ENCODE data around the gene SPTBN2. TPM values are rescaled to one million over a fixed set of nuclear protein-coding genes. Genes with fewer than 3 reads are reported as not detected.

The SPTBN2 gene
- total and polyA plus RNA-seq, 2 of the 8 experiments (the other 6 are each of a cell fraction or from before 2014, with no cell fraction given), result 19.1 to 69.0 TPM

GRCh38 chr11:66700337-66700736, 28.7 kb downstream of the SPTBN2 start:
- Histone ChIP-seq H3K9ac (replicated peaks in 1 of 4; ENCODE audit: extremely low read depth in 1 of 4, low read depth in 3 of 4, low read length in 3 of 4) (no peak overlapping the region), H2BK120ac (replicated peaks; ENCODE audit: low read depth, low read length) (no peak overlapping the region), H3K4me2 (ENCODE audit: insufficient read depth in 1 of 2, low read depth in 2 of 2, low read length in 2 of 2) (no peak overlapping the region), H4K8ac (ENCODE audit: extremely low read depth, insufficient read depth, low read length) (no peak overlapping the region), H4K5ac (ENCODE audit: insufficient read length, low read depth, low read length) (no peak overlapping the region), H3K56ac (replicated peaks; ENCODE audit: insufficient read length, low read depth, low read length) (no peak overlapping the region), H3K79me2 (ENCODE audit: control insufficient read depth in 1 of 2, insufficient read depth in 2 of 2, low read length in 2 of 2) (no peaks in the 10 kb centered on the region), H3K4me3 (ENCODE audit: extremely low read depth in 1 of 4, insufficient read depth in 2 of 4, low read depth in 3 of 4, low read length in 4 of 4) (no peak overlapping the region), H3K4ac (replicated peaks; ENCODE audit: insufficient read length, low read depth, low read length) (no peak overlapping the region), H2BK12ac (ENCODE audit: low read depth, low read length) (no peak overlapping the region), H3K4me1 (replicated peaks in 1 of 4; ENCODE audit: control insufficient read depth in 3 of 4, insufficient read depth in 4 of 4, low read length in 3 of 4) (no peaks in the 10 kb centered on the region), H3K27ac (ENCODE audit: low read depth, low read length) (no peak overlapping the region), H4K20me1 (replicated peaks in 1 of 2; ENCODE audit: control insufficient read depth in 1 of 2, insufficient read depth in 2 of 2, low read length in 2 of 2) (peaks cover 0 to 2% of the 10 kb centered on the region in 2 experiments), H4K91ac (replicated peaks; ENCODE audit: insufficient read length, low read length) (no peak overlapping the region), H3K36me3 (ENCODE audit: control insufficient read depth in 2 of 4, insufficient read depth in 4 of 4, low read length in 3 of 4) (peaks cover 25 to 62% (median 54%) of the 10 kb centered on the region in 4 experiments), H3K79me1 (ENCODE audit: low read depth, low read length) (no peaks in the 10 kb centered on the region), H3K27me3 (replicated peaks in 1 of 4; ENCODE audit: control insufficient read depth in 3 of 4, extremely low read depth in 1 of 4, insufficient read depth in 3 of 4, low read length in 3 of 4) (no peaks in the 10 kb centered on the region), H3K14ac (ENCODE audit: insufficient read length) (no peak overlapping the region), H2BK5ac (ENCODE audit: low read depth, low read length) (no peak overlapping the region), H3K18ac (ENCODE audit: extremely low read depth, low read length) (no peak overlapping the region), H2AFZ (ENCODE audit: low read length) (no peak overlapping the region), H2AK5ac (ENCODE audit: low read depth, low read length) (no peak overlapping the region), H2BK20ac (ENCODE audit: low read length) (no peak overlapping the region), H3K23ac (ENCODE audit: insufficient read length) (no peak overlapping the region), H3K9me3 (ENCODE audit: insufficient read depth in 2 of 2, low read depth in 1 of 2, low read length in 1 of 2) (no peaks in the 10 kb centered on the region), H2BK15ac (ENCODE audit: low read length) (no peak overlapping the region), H3K23me2 (ENCODE audit: low read depth, low read length) (no peaks in the 10 kb centered on the region)
- TF ChIP-seq BRCA1 (IDR thresholded peaks at IDR 0.05; ENCODE audit: low read depth, low read length), result no peak
- TF ChIP-seq KDM4A (IDR thresholded peaks at IDR 0.05; ENCODE audit: low read depth, low read length, severe bottlenecking), result no peak
- no peak for TF ChIP-seq TAF1 (IDR thresholded peaks at IDR 0.05; ENCODE audit: low read depth, low read length)
- TF ChIP-seq SUZ12 (IDR thresholded peaks at IDR 0.05; ENCODE audit: low read length), result no peak
- TF ChIP-seq CTBP2 (IDR thresholded peaks at IDR 0.05; ENCODE audit: borderline replicate concordance, insufficient read depth, insufficient read length, low read length), result no peak
- no peak for TF ChIP-seq SIN3A (conservative IDR thresholded peaks at IDR 0.05 in 1 of 2, IDR thresholded peaks at IDR 0.05 in 1 of 2; ENCODE audit: low read depth in 1 of 2, low read length in 2 of 2)
- no peak for TF ChIP-seq SP2 (IDR thresholded peaks at IDR 0.05; ENCODE audit: low read length)
- no peak for TF ChIP-seq RBBP5 (IDR thresholded peaks at IDR 0.05; ENCODE audit: borderline replicate concordance, low read depth, low read length)
- no peak for TF ChIP-seq YY1 (IDR thresholded peaks at IDR 0.05; ENCODE audit: low read depth, low read length)
- TF ChIP-seq SP4 (IDR thresholded peaks at IDR 0.05; ENCODE audit: low read length), result no peak
- ChIA-PET POLR2A (ENCODE audit: partially characterized antibody) (no interaction called here), CTCF (ENCODE audit: partially characterized antibody) (interaction anchor here (1.8 kb wide), 1 partner anchor 134 kb away, joined by 7 read pairs; no protein-coding TSS in a partner anchor)
- WGBS, 2 experiments (ENCODE audit: extremely low coverage in 1 of 2, insufficient coverage in 1 of 2, insufficient read length in 1 of 2, insufficient replicate concordance in 2 of 2, low coverage in 1 of 2, low lambda C conversion rate in 2 of 2, missing lambda C conversion rate in 1 of 2), result 93% methylated on average over 12 of the region's 15 CpGs; no CpG with 5 or more reads in 1 of the 2 experiments
- FAIRE-seq (no peak), DNase-seq (ENCODE audit: low read depth in 1 of 2, low spot score in 2 of 2) (no peak)

All from H1 (cell line).